Right atrium auricular region (tissue), 2 donors: ENCODE measurements around the gene RACK1. TPM values are rescaled to one million over a fixed set of nuclear protein-coding genes. Genes with fewer than 3 reads are reported as not detected.

Source experiments
- DNase-seq: peaks from one replicate; pipeline ENCODE4 v3.0.0-alpha.2; 2019; ENCODE audit warnings: low spot score
- H3K27ac ChIP-seq, 2 donors: fragments of 200-600 bp; sonication (generic); 1 replicate in 1 of 2; 2 replicates in 1 of 2; pipeline ENCODE4 v1.5.1; 2016 to 2019
- H3K27me3 ChIP-seq, 2 donors: fragments of 200-600 bp; sonication (generic); one replicate each; pipeline versions ENCODE4 v1.5.1 to v1.6.0; 2017 to 2019
- H3K36me3 ChIP-seq: fragments of 200-600 bp; sonication (generic); one replicate; pipeline ENCODE4 v1.5.1; 2016
- H3K4me1 ChIP-seq, 2 donors: fragments of 200-600 bp; sonication (generic); one replicate each; pipeline versions ENCODE4 v1.5.1 to v1.6.0; 2017 to 2019
- H3K4me3 ChIP-seq, 2 donors: fragments of 200-600 bp; sonication (generic); 1 replicate in 1 of 2; 2 replicates in 1 of 2; pipeline ENCODE4 v1.5.1; 2017 to 2019; ENCODE audit warnings: mild to moderate bottlenecking in 1 of 2, moderate library complexity in 1 of 2
- H3K9me3 ChIP-seq, 2 donors: fragments of 200-600 bp; sonication (generic); one replicate each; pipeline ENCODE4 v1.5.1; 2019
- CTCF ChIP-seq, 2 donors: fragments of 200-600 bp; sonication (generic); IDR thresholded peaks; one replicate each; pipeline ENCODE4 v1.5.1; 2019; ENCODE audit warnings: antibody characterized with exemption in 2 of 2
- total RNA-seq, 2 donors: library from RNA; depleted of rRNA; stranded (reverse); fragments of >200 nt; gene quantifications; one replicate each; pipeline ENCODE4 v1.1.0, GENCODE V29; 2016

Gene RACK1
- total RNA-seq, 2 donors from 2014 or later: 1,155 to 1,413 TPM

- no peak for TF ChIP-seq CTCF (IDR thresholded peaks at IDR 0.05)
- DNase-seq: no peak
- H3K4me1 ChIP-seq: no peaks in the 10 kb centered on the region
- H3K9me3 ChIP-seq: no peaks in the 10 kb centered on the region
- H3K4me3 ChIP-seq: no peak overlapping the region
- H3K27ac ChIP-seq: no peak overlapping the region
- H3K27me3 ChIP-seq: no peaks in the 10 kb centered on the region
- no peaks in the 10 kb centered on the region for H3K36me3 ChIP-seq
Observed at GRCh38 chr5:181198106-181198685, 45.5 kb downstream of the RACK1 start.

- H3K36me3 ChIP-seq: no peaks in the 10 kb centered on the region
- no peak overlapping the region for H3K27ac ChIP-seq
- no peak overlapping the region for H3K4me3 ChIP-seq
- peaks cover 0 to 5% of the 10 kb centered on the region in 2 donors for H3K4me1 ChIP-seq
- H3K9me3 ChIP-seq: no peaks in the 10 kb centered on the region
- TF ChIP-seq CTCF (IDR thresholded peaks at IDR 0.05): no peak
- no peak for DNase-seq
- no peaks in the 10 kb centered on the region for H3K27me3 ChIP-seq
Observed at GRCh38 chr5:181197326-181197951, 46.3 kb downstream of the RACK1 start.

GRCh38 chr5:181195249-181195761, 48.4 kb downstream of the RACK1 start:
- Histone ChIP-seq H3K4me3 (no peak overlapping the region), H3K36me3 (no peaks in the 10 kb centered on the region), H3K9me3 (no peaks in the 10 kb centered on the region), H3K4me1 (peaks cover 0 to 16% of the 10 kb centered on the region in 2 donors), H3K27ac (no peak overlapping the region), H3K27me3 (no peaks in the 10 kb centered on the region)
- TF ChIP-seq CTCF (IDR thresholded peaks at IDR 0.05): no peak
- DNase-seq: no peak

GRCh38 chr5:181194489-181195248, 49.0 kb downstream of the RACK1 start:
- Histone ChIP-seq H3K4me1 (peaks cover 0 to 22% of the 10 kb centered on the region in 2 donors), H3K9me3 (no peaks in the 10 kb centered on the region), H3K27ac (no peak overlapping the region), H3K4me3 (no peak overlapping the region), H3K27me3 (no peaks in the 10 kb centered on the region), H3K36me3 (no peaks in the 10 kb centered on the region)
- TF ChIP-seq CTCF (IDR thresholded peaks at IDR 0.05): no peak
- DNase-seq: no peak

- DNase-seq: no peak
- Histone ChIP-seq H3K9me3 (no peaks in the 10 kb centered on the region), H3K27me3 (no peaks in the 10 kb centered on the region), H3K4me1 (peaks cover 0 to 23% of the 10 kb centered on the region in 2 donors), H3K4me3 (no peak overlapping the region), H3K36me3 (no peaks in the 10 kb centered on the region), H3K27ac (no peak overlapping the region)
- TF ChIP-seq CTCF (IDR thresholded peaks at IDR 0.05): no peak
Observed at GRCh38 chr5:181193656-181194055, 50.0 kb downstream of the RACK1 start.
